DMS 273 treated with DMSO at 0.1 percent for 48 hours (cell line): ENCODE results near the gene ABCA12.
A peak's percentile ranks its signal among the peaks of the same experiment; 100 is the strongest.
"Not testable (repeated sequence)": the region's sequence is repeated elsewhere in the genome, so short reads cannot be mapped to it uniquely, and the experiment has no call there.

Experiments
- DNase-seq: peaks from one replicate; lab custom pipeline; 2025; lab: John Stamatoyannopoulos, UW

ABCA12 gene, protein sequence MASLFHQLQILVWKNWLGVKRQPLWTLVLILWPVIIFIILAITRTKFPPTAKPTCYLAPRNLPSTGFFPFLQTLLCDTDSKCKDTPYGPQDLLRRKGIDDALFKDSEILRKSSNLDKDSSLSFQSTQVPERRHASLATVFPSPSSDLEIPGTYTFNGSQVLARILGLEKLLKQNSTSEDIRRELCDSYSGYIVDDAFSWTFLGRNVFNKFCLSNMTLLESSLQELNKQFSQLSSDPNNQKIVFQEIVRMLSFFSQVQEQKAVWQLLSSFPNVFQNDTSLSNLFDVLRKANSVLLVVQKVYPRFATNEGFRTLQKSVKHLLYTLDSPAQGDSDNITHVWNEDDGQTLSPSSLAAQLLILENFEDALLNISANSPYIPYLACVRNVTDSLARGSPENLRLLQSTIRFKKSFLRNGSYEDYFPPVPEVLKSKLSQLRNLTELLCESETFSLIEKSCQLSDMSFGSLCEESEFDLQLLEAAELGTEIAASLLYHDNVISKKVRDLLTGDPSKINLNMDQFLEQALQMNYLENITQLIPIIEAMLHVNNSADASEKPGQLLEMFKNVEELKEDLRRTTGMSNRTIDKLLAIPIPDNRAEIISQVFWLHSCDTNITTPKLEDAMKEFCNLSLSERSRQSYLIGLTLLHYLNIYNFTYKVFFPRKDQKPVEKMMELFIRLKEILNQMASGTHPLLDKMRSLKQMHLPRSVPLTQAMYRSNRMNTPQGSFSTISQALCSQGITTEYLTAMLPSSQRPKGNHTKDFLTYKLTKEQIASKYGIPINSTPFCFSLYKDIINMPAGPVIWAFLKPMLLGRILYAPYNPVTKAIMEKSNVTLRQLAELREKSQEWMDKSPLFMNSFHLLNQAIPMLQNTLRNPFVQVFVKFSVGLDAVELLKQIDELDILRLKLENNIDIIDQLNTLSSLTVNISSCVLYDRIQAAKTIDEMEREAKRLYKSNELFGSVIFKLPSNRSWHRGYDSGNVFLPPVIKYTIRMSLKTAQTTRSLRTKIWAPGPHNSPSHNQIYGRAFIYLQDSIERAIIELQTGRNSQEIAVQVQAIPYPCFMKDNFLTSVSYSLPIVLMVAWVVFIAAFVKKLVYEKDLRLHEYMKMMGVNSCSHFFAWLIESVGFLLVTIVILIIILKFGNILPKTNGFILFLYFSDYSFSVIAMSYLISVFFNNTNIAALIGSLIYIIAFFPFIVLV (N-terminal part only)

DNA sequence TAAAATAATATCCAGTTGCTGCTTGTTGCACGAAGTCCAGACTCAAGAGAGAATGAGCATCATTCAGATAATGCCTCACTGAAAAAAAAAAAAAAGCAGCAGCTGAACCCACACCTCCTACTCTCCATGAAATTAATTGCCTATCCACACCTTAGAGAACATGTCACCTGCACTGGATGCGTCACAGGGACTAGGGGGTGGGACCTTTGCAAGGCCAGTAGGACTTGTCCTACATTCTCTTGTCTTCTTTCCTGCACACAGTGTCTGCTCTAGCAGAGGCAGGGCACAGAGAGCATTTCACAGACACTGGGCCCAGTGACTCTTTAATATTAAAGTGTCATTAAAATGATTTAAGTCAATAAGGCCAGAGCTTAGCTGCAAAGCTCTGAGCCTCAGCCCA, at the start of gene ABCA12:
TSS of gene ABCA12 (minus strand) at position 148 of the 400 bp plus-strand sequence. CDS start 418 bp downstream, outside the sequence.
- DNase-seq = no peak

DNA sequence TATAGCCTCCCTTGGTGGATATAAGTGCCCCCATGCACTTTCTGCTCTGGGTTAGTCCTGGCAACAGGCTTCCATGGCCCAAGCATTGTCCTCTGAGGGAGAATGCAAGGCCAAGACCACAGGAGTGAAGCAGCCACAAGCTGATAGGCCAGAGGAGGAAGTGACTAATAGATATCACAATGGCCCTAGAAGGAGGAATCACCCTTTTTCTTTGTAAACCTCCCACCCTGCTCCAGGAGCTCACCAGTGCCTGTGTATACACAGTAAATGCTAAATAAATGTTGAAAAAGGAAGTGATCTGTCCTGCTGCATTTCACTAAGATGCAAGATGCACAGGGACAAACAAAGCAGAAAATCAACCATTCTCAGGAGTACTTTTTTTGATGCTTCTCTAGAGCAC, 49.7 kb upstream of the ABCA12 start:
- no peak for DNase-seq

- no peak for DNase-seq
Measured at GRCh38 chr2:215186021-215186420, 47.6 kb upstream of the ABCA12 start.

DNA sequence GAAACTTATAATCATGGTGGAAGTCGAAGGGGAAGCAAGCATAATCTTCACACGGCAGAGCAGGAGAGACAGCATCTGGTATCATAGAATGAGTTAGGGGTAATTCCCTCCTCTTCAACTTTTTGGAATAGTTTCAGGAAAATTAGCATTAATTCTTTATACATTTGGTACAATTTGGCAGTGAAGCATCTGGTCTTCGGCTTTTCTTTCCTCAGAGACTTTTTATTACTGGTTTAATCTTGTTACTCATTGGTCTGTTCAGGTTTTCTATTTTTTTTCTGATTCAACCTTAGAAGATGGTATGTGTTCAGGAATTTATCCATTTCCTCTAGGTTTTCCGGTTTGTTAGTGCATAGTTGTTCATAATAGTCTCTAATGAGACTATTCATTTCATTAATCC, 39.7 kb upstream of the ABCA12 start:
- no peak for DNase-seq

- DNase-seq = peak; percentile 18
Measured at GRCh38 chr2:215171796-215172195, 33.4 kb upstream of the ABCA12 start.

- DNase-seq = no peak
Measured at GRCh38 chr2:215171151-215171550, 32.7 kb upstream of the ABCA12 start.

DNA sequence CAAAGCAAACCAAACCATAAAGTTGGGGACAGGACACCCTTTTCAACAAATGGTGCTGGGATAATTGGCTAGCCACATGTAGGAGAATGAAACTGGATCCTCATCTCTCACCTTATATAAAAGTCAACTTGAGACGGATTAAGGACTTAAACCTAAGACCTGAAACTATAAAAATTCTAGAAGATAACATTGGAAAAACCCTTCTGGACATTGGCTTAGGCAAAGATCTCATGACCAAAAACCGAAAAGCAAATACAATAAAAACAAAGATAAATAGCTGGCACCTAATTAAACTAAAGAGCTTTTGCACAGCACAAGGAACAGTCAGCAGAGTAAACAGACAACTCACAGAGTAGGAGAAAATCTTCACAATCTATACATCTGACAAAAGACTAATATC, 28.1 kb upstream of the ABCA12 start:
- not testable (repeated sequence) for DNase-seq

- DNase-seq = not testable (repeated sequence)
Measured at GRCh38 chr2:215163319-215163718, 24.9 kb upstream of the ABCA12 start.

- DNase-seq = no peak
Measured at GRCh38 chr2:215161301-215161829, 22.9 kb upstream of the ABCA12 start.

GRCh38 chr2:215160081-215160480, 21.7 kb upstream of the ABCA12 start:
- DNase-seq = no peak

GRCh38 chr2:215156453-215156852, 18.0 kb upstream of the ABCA12 start:
- DNase-seq = no peak

DNA sequence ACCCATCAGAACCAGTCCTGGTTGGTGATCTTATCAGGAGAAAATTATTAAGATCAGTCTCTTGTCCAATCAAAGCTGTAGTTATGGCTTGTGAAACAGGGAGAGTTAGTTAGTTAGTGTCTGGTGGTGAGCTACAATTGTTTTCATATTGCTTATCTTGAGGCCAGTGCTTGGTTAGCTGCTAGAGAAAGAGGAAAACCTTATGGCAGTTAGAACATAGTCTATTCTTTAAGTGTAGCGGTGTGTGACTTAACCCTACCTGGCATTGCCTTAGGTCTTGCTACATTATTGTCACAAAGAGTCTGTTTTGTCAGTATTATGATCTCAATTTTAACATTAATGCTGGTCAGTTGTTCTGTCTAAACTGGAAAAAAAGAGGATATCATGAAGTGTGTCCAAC, 11.5 kb upstream of the ABCA12 start:
- no peak for DNase-seq

DNA sequence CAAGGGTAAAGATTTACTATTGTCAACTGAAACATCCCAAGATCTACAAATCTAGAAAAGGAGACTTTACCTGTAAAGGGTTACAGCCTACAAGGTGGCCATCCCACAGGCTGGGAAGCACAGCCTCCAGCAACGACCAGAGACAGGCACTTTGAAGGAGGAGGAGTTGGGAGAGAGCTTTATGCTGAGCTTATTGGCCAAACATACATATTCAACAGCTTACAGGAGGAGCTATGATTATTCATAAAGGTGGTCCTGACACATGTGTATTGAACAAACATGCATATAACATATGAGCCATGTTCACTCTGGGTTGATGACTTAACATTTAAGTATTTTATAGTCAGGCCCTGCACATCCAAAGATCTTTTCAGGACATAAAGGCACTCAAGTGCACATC, 11.1 kb upstream of the ABCA12 start:
- DNase-seq = no peak

DNA sequence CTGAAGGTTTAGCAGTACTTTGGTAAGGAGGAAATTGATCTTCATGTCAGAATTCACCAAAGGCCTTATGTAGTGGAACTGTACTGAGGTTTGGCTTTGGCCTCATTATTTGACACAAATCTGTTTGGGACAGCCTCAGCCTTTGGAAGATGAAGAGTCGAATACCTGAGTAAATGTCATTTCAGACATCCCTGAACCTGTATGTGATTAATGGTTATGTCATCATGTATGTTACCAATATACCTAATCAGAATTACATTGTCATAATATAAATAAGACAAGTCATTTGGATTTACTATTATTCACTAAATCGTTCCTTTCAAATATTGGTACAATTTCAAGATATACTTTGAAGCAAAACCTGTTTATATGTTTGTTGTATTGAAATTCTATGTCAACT, 10.6 kb upstream of the ABCA12 start:
- no peak for DNase-seq

DNA sequence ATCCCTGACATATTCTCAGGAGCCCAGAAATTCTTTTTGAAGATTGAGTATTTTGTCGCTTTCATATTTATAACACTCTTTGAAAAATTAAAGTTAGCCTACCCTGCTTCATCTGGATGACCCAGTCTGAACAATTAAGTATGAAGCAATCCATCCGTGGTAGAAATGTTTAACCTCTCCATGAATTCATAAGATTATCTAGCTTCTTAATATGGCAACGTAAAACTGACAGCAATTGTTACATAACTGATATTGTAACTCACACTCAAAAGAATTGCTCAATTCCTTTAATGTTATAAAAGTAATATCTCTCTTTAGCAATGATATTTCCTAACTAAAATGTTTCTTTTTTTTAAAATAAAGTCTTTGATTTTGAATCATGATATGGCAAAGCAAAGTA, 7.2 kb upstream of the ABCA12 start:
- no peak for DNase-seq

DNA sequence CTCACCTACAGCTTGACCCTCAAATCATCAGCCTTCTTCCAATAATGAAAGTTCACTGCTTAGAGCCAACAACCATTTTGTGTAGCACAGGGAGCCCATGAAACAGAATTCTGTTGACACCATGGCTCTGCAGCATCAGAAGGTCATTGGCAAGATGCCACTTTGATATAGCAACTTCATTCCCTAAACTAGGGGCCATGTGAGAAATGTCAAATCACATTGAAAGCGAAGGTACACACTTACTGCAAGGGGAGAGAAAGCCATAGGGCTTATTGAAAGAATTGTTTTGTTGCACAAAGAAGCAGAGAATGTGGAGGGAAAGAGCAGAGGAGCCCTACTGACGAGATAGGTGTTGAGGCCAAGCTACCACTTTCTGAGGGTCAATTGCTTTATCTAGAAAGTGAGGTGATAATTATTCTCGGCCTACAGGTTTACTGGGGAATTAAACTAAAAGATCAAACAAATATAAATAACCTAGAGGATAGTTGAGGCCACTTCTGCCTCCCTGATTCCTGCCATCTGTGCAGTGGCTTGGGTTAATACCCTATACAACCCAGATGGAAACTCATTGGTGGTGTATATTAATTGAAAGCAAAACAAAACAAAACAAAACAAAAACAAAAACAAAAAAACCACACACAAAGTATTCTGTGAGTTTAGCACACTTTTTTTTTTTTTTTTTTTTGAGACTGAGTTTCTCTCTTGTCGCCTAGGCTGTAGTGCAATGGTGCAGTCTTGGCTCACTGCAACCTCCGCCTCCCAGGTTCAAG, 5.9 kb upstream of the ABCA12 start:
- no peak for DNase-seq

GRCh38 chr2:215143458-215143857, 5.0 kb upstream of the ABCA12 start:
- DNase-seq = no peak

DNA sequence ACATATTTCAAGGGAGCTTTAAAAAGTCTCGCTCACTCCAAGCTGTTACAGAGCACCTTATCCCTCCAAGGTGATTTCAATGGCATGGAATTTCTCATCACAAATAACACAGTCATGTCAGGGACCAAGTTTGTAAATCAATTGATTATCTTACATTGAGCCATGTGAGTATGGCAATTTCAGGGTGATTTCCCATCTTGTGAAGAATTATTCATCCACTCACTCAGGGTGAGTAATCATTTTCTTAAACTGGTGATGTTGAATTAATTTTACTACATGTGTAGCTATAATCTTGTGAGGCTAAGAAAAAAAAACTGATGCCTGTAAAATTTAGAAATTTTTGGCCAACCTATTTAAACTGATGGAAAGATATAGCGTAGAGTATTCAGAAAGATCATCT, 3.3 kb upstream of the ABCA12 start:
- no peak for DNase-seq

GRCh38 chr2:215140166-215140707, 1.8 kb upstream of the ABCA12 start:
- DNase-seq = no peak

DNA sequence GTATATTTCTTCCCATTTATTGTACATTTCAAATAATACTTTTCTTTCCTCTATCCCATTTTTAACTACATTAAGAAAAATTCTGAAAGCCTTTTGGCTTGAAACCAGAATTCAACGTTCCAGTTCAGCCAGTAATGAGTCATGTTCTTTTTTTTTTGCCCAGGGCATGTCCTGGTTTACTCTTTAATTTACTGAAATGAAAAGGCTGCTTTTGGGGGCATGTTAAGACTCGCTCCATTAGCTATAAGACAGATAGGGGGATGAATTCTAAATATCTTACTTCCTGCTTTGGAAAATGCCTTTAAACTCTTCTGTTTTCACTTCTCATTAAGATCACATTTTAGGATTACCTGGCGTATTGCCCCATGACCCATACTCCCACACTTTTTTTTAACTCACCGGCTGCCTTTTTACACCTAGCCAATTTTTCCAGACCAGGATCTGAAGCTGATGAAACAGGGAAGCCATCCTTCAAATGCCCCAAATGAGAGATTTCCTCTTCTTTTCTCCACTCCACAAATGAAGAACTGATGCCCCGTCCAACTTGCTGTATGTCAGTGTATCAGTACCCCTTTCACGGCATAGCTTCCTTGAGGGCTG, 585 bp downstream of the ABCA12 start:
- DNase-seq = peak; percentile 54

DNA sequence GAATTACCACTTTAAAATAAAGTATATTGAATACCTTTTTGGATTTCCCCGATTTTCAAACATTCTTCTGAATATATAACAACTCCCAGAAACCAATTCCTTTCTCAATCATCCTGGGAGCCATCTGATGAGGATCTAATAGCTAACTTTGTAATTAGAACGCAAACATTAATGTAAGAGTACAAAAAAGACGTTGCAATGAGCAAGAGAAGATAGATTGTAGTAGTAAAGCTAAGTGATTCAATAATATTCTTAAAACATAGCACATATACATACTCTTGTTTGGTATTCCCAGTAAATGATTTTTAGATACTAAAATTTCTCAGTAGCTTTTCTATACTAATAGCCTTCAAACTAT, 1.1 kb downstream of the ABCA12 start:
- DNase-seq = no peak
